Omental fat pad (tissue), 4 donors: ENCODE measurements around the gene E2F6. TPM values are rescaled to one million over a fixed set of nuclear protein-coding genes. Genes with fewer than 3 reads are reported as not detected.

Source experiments
- ATAC-seq: fragments of 150-250 bp; one replicate; pipeline ENCODE4 v1.9.1; 2016; ENCODE audit warnings: mild to moderate bottlenecking, moderate library complexity; ENCODE audit not compliant: low FRiP score
- DNase-seq: peaks from one replicate; pipeline ENCODE4 v3.0.0-alpha.2; 2019; ENCODE audit warnings: low spot score
- CTCF ChIP-seq, 3 donors: fragments of 450-650 bp; IDR thresholded peaks; one replicate each; pipeline ENCODE4 v1.5.1; 2016 to 2017; ENCODE audit warnings: antibody characterized with exemption in 3 of 3, mild to moderate bottlenecking in 3 of 3, moderate library complexity in 2 of 3
- total RNA-seq, 4 donors: library from RNA; depleted of rRNA; stranded (reverse); fragments of >200 nt; gene quantifications; one replicate each; pipeline ENCODE4 v1.1.0, GENCODE V29; 2016

The E2F6 gene
- total RNA-seq, 4 donors from 2014 or later = 14.5 to 32.8 (median 25.8) TPM

GRCh38 chr2:11458753-11459152 lies 7.2 kb downstream of the E2F6 start:
- ATAC-seq (no peak), DNase-seq (no peak)
- no peak for TF ChIP-seq CTCF (IDR thresholded peaks at IDR 0.05)

DNA sequence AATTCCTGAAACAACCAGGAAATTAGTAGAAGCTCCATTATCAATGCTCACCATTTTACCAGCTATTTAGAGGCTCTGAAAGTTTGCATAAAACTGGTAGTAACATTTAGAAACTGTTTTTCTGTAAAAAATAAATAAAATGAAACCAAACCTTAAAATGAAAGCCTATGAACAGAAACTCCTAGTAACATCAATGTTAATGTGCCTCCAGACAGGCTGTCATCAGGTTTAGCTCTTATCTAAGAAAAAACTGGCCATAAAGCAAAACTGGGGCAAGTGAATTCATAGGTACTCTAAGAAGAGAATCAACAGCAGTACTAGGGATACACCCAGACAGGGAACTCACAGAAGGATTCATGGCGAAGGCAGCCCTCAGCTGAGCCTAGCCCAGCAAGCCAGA lies 8.0 kb downstream of the E2F6 start:
- TF ChIP-seq CTCF (IDR thresholded peaks at IDR 0.05) = no peak
- DNase-seq (no peak), ATAC-seq (no peak)

GRCh38 chr2:11456251-11456650 lies 9.7 kb downstream of the E2F6 start:
- ATAC-seq = no peak

GRCh38 chr2:11454824-11455223 lies 11.1 kb downstream of the E2F6 start:
- ATAC-seq (no peak), DNase-seq (no peak)
- TF ChIP-seq CTCF (IDR thresholded peaks at IDR 0.05) = no peak

More at GRCh38 chr2:11456251-11456650, 9.7 kb downstream of the E2F6 start:
- no peak for TF ChIP-seq CTCF (IDR thresholded peaks at IDR 0.05)
- no peak for DNase-seq

GRCh38 chr2:11450791-11451190 lies 15.2 kb downstream of the E2F6 start:
- TF ChIP-seq CTCF (IDR thresholded peaks at IDR 0.05) = no peak
- no peak for ATAC-seq
- no peak for DNase-seq

DNA sequence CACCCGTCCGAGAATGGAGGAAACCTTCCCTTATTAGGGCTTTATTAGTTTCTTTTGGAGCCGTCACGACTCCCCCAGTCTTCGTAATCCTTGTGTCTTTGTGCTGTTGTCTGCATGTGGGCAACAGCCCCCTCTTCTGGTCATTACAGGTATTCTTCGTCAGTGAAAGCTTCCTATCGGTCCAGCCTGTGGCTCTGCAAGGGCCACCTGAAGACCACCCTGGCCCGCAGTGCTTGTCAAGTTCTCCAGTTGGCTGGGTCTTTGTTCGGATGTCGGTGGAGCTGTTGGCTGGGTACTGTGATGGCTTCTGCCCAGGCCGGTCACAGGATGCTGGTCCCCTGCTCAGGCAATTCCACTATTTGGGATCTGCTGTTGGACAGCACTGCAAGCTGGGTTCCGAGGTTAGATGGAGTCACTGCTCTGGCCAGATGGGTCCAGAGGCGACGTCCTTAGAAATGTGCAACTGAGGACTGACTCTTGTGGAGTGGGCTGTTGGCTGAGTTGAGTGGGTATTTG lies 19.2 kb downstream of the E2F6 start:
- no peak for ATAC-seq
- TF ChIP-seq CTCF (IDR thresholded peaks at IDR 0.05) = no peak
- no peak for DNase-seq

DNA sequence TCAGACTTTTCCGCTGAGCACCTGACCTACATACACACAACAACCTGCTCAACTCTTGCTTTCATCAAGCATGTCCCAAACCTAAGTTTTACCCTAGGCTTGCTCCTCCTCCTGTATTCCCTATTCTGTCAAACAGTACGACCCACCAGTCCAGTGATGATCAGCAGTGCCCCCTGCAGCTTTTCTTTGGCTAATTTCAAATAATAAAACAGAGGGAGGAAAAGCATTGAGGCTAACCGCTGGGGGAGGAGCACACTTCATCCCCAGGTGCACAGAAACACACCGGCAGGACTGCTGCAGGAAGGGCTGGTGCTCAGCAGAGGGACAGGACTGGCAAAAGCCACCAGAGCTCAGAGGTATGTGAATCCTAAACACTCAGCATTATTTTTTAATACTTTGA lies 21.2 kb downstream of the E2F6 start:
- ATAC-seq (no peak), DNase-seq (no peak)
- TF ChIP-seq CTCF (IDR thresholded peaks at IDR 0.05) = no peak
